Lower leg skin (tissue), 4 donors: Measurements from ENCODE around the gene MGAT3. TPM values are rescaled to one million over a fixed set of nuclear protein-coding genes. Genes with fewer than 3 reads are reported as not detected.

Experiments
- DNase-seq, 2 donors: peaks; one replicate each; pipeline ENCODE4 v3.0.0-alpha.2; 2019; ENCODE audit warnings: low spot score in 2 of 2
- H3K4me3 ChIP-seq: fragments of 200-600 bp; sonication (generic); 2 replicates; pipeline ENCODE4 v1.5.1; 2017; ENCODE audit warnings: mild to moderate bottlenecking, low read depth; ENCODE audit not compliant: poor library complexity, severe bottlenecking
- CTCF ChIP-seq, 3 donors: fragments of 450-650 bp; IDR thresholded peaks; one replicate each; pipeline ENCODE4 v1.5.1; 2016; ENCODE audit warnings: antibody characterized with exemption in 3 of 3, mild to moderate bottlenecking in 3 of 3, moderate library complexity in 2 of 3
- POLR2A ChIP-seq, 2 donors: fragments of 450-650 bp; IDR thresholded peaks; one replicate each; pipeline ENCODE4 v1.6.1; 2016 to 2017; ENCODE audit warnings: antibody characterized with exemption in 2 of 2, mild to moderate bottlenecking in 1 of 2, moderate library complexity in 1 of 2
- WGBS, 2 donors: methylation state at CpG; one replicate each; pipeline ENCODE4 v1.1.5; 2018; 5-methylcytosine and 5-hydroxymethylcytosine counted together
- intact Hi-C: fragments of 100-400 bp; cut with DNase I; formaldehyde crosslinking; loops from one replicate; pipeline ENCODE4 v1.15.0; 2023; ENCODE audit warnings: low total_unique reads
- total RNA-seq, 4 donors: library from RNA; depleted of rRNA; stranded (reverse); fragments of >200 nt; gene quantifications; one replicate each; pipeline ENCODE4 v1.1.0, GENCODE V29; 2016

The MGAT3 gene
- total RNA-seq, 4 donors from 2014 or later = 1.2 to 5.5 (median 3.2) TPM

- TF ChIP-seq POLR2A (IDR thresholded peaks at IDR 0.05) = no peak
- peak in 1 of 3 donors; percentile 44 for TF ChIP-seq CTCF (IDR thresholded peaks at IDR 0.05)
- H3K4me3 ChIP-seq = no peak overlapping the region
- intact Hi-C loops = no loop called here
- DNase-seq = peak; percentile 57 to 95
- 36 to 37% methylated on average over 13 of the region's 13 CpGs for WGBS, 2 donors
Measured at GRCh38 chr22:39496131-39496838, 39.5 kb downstream of the MGAT3 start.

DNA sequence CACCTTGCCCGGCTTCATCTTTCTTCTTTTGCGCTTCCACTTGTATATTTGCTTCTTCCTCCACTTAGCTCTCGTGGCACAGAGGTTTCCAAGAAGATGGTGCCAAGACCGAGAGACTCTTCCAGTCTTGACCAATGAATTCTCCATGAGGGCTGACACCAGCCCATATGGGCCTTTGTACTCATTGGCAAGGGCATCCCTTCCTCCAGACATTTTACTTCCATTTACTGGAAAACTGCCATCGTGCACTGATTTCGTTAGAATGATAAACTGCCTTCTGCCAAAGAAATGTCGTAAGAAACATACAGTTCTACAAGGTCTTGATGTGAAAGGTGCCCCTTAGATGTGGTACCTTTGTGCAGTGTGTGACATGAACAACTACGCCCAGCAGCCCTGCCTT lies 40.6 kb downstream of the MGAT3 start:
- 79 to 83% methylated on average over 8 of the region's 8 CpGs for WGBS, 2 donors
- no peak for DNase-seq
- TF ChIP-seq POLR2A (IDR thresholded peaks at IDR 0.05) (no peak), CTCF (IDR thresholded peaks at IDR 0.05) (no peak)
- no peak overlapping the region for H3K4me3 ChIP-seq
- intact Hi-C loops = no loop called here

- no peak overlapping the region for H3K4me3 ChIP-seq
- TF ChIP-seq POLR2A (IDR thresholded peaks at IDR 0.05) (no peak), CTCF (IDR thresholded peaks at IDR 0.05) (no peak)
- peak in 1 of 2 donors; percentile 53 for DNase-seq
- 7 to 21% methylated on average over 2 of the region's 2 CpGs for WGBS, 2 donors
- intact Hi-C loops = no loop called here
Measured at GRCh38 chr22:39498368-39498767, 41.6 kb downstream of the MGAT3 start.

- 48 to 59% methylated on average over 3 of the region's 3 CpGs for WGBS, 2 donors
- no peak overlapping the region for H3K4me3 ChIP-seq
- no peak for TF ChIP-seq CTCF (IDR thresholded peaks at IDR 0.05)
- TF ChIP-seq POLR2A (IDR thresholded peaks at IDR 0.05) = no peak
- DNase-seq = no peak
- intact Hi-C loops = no loop called here
Measured at GRCh38 chr22:39498802-39499201, 42.0 kb downstream of the MGAT3 start.

DNA sequence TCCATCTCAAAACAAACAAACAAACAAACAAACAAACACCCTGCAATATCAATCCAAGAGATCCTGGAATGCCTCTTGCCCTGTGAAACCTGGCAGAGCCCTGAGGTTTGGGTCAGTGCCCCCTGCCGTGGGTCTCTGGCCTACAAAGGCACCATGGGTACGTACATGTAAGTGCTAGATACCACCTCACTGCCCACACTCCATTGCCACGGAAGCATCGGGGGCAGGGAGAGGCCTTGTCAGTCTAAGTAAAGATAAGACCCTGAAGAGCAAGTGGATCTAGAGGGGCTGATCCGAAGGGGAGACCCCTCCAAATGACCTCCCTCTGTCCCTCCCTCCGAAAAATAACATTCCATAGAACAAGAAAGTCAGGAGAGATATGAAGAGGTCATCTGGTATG lies 43.3 kb downstream of the MGAT3 start:
- TF ChIP-seq CTCF (IDR thresholded peaks at IDR 0.05) (no peak), POLR2A (IDR thresholded peaks at IDR 0.05) (no peak)
- H3K4me3 ChIP-seq = no peak overlapping the region
- intact Hi-C loops = no loop called here
- DNase-seq = no peak
- 89 to 90% methylated on average over 6 of the region's 6 CpGs for WGBS, 2 donors

DNA sequence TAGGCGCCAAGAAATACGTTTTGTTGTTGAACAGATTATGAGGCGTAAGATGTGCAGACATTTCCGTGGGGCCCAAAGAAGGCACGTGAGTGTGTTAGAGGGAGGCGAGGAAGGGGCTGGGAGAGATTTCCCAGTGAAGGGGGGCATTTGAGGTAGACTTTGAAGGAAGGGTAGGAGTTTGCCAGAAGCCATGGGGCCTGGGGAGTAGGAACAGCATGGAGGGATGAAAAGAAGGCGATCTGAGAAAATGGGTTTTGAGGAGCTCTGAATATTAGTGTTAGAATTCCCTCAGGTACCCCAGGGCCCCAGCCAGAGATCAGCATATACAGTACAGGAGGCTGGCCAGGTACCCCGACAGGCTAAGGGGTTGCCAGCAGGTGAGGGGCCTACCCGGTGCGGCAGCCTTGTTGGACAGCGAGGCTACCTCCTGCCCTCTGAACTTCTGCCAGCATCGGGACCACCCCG lies 44.9 kb downstream of the MGAT3 start:
- intact Hi-C loops = no loop called here
- TF ChIP-seq POLR2A (IDR thresholded peaks at IDR 0.05) (no peak), CTCF (IDR thresholded peaks at IDR 0.05) (no peak)
- 27 to 38% methylated on average over 8 to 13 of the region's 13 CpGs for WGBS, 2 donors
- no peak for DNase-seq
- H3K4me3 ChIP-seq = no peak overlapping the region
